Panc1 (cell line): ENCODE data around the gene ATP2B1. TPM values are rescaled to one million over a fixed set of nuclear protein-coding genes. Genes with fewer than 3 reads are reported as not detected.

Experiments
- ATAC-seq: fragments of 200-7000 bp; cut with Tn5 transposase; 2 replicates; pipeline ENCODE4 v1.9.1; 2020; ENCODE audit warnings: mild to moderate bottlenecking, moderate library complexity
- BruUV-seq: library from RNA; stranded (reverse); fragments of 400-500 nt; replicated peaks from 2 replicates; lab custom pipeline; 2021; lab: Mats Ljungman, UMichigan
- CTCF ChIA-PET: fragments of 300-600 bp; sonication (Branson Sonifier 250); formaldehyde crosslinking; loops from one replicate; lab custom pipeline; 2022; ENCODE audit warnings: antibody characterized with exemption; lab: Charles Lee
- POLR2A ChIA-PET: fragments of 300-600 bp; sonication (Branson Sonifier 250); formaldehyde crosslinking; loops from one replicate; lab custom pipeline; 2022; ENCODE audit warnings: antibody characterized with exemption; lab: Charles Lee
- DNase-seq: peaks from one replicate; pipeline ENCODE4 v3.0.0-alpha.2; 2010; ENCODE audit warnings: low read depth, low spot score
- H3K27ac ChIP-seq: 2 replicates; pipeline ENCODE4 v1.5.1; 2011; ENCODE audit warnings: mild to moderate bottlenecking, low read length, inconsistent platforms
- H3K27me3 ChIP-seq: fragments of 200-500 bp; sonication (Bioruptor generic); 2 replicates; pipeline ENCODE4 v1.6.0; 2014; ENCODE audit warnings: low read length, inconsistent platforms; ENCODE audit not compliant: control insufficient read depth, insufficient read depth
- H3K36me3 ChIP-seq: fragments of 200-500 bp; sonication (Bioruptor generic); 2 replicates; pipeline ENCODE4 v1.5.1; 2014; ENCODE audit warnings: inconsistent platforms, mild to moderate bottlenecking, low read length, moderate library complexity; ENCODE audit not compliant: control insufficient read depth, insufficient read depth
- H3K4me1 ChIP-seq: 2 replicates; pipeline ENCODE4 v1.5.1; 2011; ENCODE audit warnings: inconsistent platforms, mild to moderate bottlenecking, low read length, moderate library complexity; ENCODE audit not compliant: control insufficient read depth, insufficient read depth
- H3K4me3 ChIP-seq, 2 experiments: 2 replicates each; pipeline ENCODE4 v1.5.1; 2011 to 2012; ENCODE audit warnings: low read depth in 2 of 2, low read length in 2 of 2, mild to moderate bottlenecking in 2 of 2, inconsistent platforms in 1 of 2, moderate library complexity in 1 of 2
- H3K9me3 ChIP-seq: fragments of 200-500 bp; sonication (Bioruptor generic); 2 replicates; pipeline ENCODE4 v1.5.1; 2014; ENCODE audit warnings: low read depth, mild to moderate bottlenecking, inconsistent platforms, low read length, moderate library complexity; ENCODE audit not compliant: control insufficient read depth, insufficient read depth
- CTCF ChIP-seq: fragments of 450-650 bp; IDR thresholded peaks from 2 replicates; pipeline ENCODE4 v1.5.1; 2017; ENCODE audit warnings: mild to moderate bottlenecking
- POLR2AphosphoS5 ChIP-seq: IDR thresholded peaks from 2 replicates; pipeline ENCODE4 v1.6.1; 2012; ENCODE audit warnings: mild to moderate bottlenecking, low read depth, low read length, moderate library complexity
- SIN3A ChIP-seq: IDR thresholded peaks from 2 replicates; pipeline ENCODE4 v1.6.1; 2012; ENCODE audit warnings: low read depth, mild to moderate bottlenecking, low read length, moderate library complexity, borderline replicate concordance; ENCODE audit not compliant: insufficient read depth
- TCF7L2 ChIP-seq: IDR thresholded peaks from 2 replicates; pipeline ENCODE4 v1.6.1; 2011; ENCODE audit warnings: mild to moderate bottlenecking, low read depth, low read length, inconsistent platforms
- in situ Hi-C: cut with HindIII; loops from 2 replicates; pipeline ENCODE4 v1.10.0; 2016; ENCODE audit warnings: low sequenced_read_pairs, low pct_unique_long_range_greater_than_20kb
- intact Hi-C: fragments of 100-400 bp; cut with micrococcal nuclease; formaldehyde crosslinking; loops from one replicate; pipeline ENCODE4 v1.10.0; 2022; ENCODE audit not compliant: unreplicated experiment
- total RNA-seq: library from RNA; stranded (reverse); gene quantifications from one replicate; pipeline ENCODE4 v1.2.1, GENCODE V29; 2021; ENCODE audit not compliant: unreplicated experiment
- TF ChIP-seq, protein P1 (sequence below), 2 experiments: IDR thresholded peaks; 2 replicates each; pipeline ENCODE4 v1.6.1; 2011 to 2012; ENCODE audit warnings: low read depth in 2 of 2, control low read depth in 1 of 2, low read length in 1 of 2, mild to moderate bottlenecking in 1 of 2, moderate library complexity in 1 of 2; ENCODE audit not compliant: insufficient read depth in 1 of 2

Gene ATP2B1
- total RNA-seq, 1 experiment from 2014 or later, result 64.5 TPM

DNA sequence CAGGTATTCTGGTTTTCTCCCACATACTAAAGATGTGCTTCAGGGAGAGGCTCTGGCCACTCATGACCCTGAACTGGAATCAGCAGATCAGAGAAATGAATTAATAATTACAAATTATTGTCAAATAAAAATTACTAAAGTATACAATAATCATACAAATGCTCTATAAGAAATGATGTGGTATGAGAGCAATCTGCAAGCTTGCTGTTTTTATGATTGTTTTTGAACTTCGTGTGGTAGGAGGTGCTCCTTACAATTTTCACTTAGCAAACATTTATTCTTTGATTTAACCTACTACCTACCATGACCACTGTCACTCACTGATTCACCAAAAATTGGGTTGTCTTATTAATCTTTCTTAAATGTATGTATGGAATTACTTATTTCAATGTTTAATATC lies 16.2 kb downstream of the ATP2B1 start:
- no peaks in the 10 kb centered on the region; the same call in 1 of the 2 replicates for H3K36me3 ChIP-seq
- H3K27ac ChIP-seq, result no peak overlapping the region
- ChIA-PET POLR2A (no interaction called here), CTCF (no interaction called here)
- H3K27me3 ChIP-seq, result no peaks in the 10 kb centered on the region
- BruUV-seq, result no TSS peak
- intact Hi-C loops (no loop called here), in situ Hi-C loops (no loop called here)
- no peak for TF ChIP-seq TCF7L2
- no peak for TF ChIP-seq CTCF
- TF ChIP-seq, protein P1, sequence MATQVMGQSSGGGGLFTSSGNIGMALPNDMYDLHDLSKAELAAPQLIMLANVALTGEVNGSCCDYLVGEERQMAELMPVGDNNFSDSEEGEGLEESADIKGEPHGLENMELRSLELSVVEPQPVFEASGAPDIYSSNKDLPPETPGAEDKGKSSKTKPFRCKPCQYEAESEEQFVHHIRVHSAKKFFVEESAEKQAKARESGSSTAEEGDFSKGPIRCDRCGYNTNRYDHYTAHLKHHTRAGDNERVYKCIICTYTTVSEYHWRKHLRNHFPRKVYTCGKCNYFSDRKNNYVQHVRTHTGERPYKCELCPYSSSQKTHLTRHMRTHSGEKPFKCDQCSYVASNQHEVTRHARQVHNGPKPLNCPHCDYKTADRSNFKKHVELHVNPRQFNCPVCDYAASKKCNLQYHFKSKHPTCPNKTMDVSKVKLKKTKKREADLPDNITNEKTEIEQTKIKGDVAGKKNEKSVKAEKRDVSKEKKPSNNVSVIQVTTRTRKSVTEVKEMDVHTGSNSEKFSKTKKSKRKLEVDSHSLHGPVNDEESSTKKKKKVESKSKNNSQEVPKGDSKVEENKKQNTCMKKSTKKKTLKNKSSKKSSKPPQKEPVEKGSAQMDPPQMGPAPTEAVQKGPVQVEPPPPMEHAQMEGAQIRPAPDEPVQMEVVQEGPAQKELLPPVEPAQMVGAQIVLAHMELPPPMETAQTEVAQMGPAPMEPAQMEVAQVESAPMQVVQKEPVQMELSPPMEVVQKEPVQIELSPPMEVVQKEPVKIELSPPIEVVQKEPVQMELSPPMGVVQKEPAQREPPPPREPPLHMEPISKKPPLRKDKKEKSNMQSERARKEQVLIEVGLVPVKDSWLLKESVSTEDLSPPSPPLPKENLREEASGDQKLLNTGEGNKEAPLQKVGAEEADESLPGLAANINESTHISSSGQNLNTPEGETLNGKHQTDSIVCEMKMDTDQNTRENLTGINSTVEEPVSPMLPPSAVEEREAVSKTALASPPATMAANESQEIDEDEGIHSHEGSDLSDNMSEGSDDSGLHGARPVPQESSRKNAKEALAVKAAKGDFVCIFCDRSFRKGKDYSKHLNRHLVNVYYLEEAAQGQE (IDR thresholded peaks at IDR 0.05; ENCODE audit: insufficient read depth in 1 of 2, low read depth in 2 of 2, low read length in 1 of 2), result no peak
- no peak for TF ChIP-seq POLR2AphosphoS5
- no peak for TF ChIP-seq SIN3A
- H3K4me1 ChIP-seq, result peaks cover 11% of the 10 kb centered on the region
- no peak overlapping the region for H3K4me3 ChIP-seq
- DNase-seq (no peak), ATAC-seq (no peak)
- H3K9me3 ChIP-seq, result no peaks in the 10 kb centered on the region

GRCh38 chr12:89691659-89692058 lies 17.0 kb downstream of the ATP2B1 start:
- no peaks in the 10 kb centered on the region; the same call in 1 of the 2 replicates for H3K36me3 ChIP-seq
- H3K4me3 ChIP-seq, result no peak overlapping the region
- ATAC-seq (no peak), DNase-seq (no peak)
- H3K4me1 ChIP-seq, result peaks cover 11% of the 10 kb centered on the region
- H3K27ac ChIP-seq, result no peak overlapping the region
- POLR2A ChIA-PET, result no interaction called here
- TF ChIP-seq POLR2AphosphoS5 (no peak), CTCF (no peak), SIN3A (no peak), TCF7L2 (no peak)
- TF ChIP-seq, protein P1 (IDR thresholded peaks at IDR 0.05; ENCODE audit: insufficient read depth in 1 of 2, low read depth in 2 of 2, low read length in 1 of 2), result no peak
- intact Hi-C loops (no loop called here), in situ Hi-C loops (no loop called here)
- CTCF ChIA-PET, result no interaction called here
- H3K27me3 ChIP-seq, result no peaks in the 10 kb centered on the region
- no TSS peak for BruUV-seq
- H3K9me3 ChIP-seq, result no peaks in the 10 kb centered on the region
